Bronchial epithelial cell (primary cell): ENCODE measurements around the gene LKAAEAR1. TPM values are rescaled to one million over a fixed set of nuclear protein-coding genes. Genes with fewer than 3 reads are reported as not detected.

ENCODE experiments used
- DNase-seq: peaks from one replicate; pipeline ENCODE4 v3.0.0-alpha.2; 2010; ENCODE audit warnings: low read depth
- FAIRE-seq: peaks from 2 replicates; lab custom pipeline; 2011; peaks lifted over from hg19 to GRCh38; lab: Jason Lieb, UNC
- H3K27me3 ChIP-seq: 2 replicates; pipeline ENCODE4 v1.5.1; 2011; ENCODE audit warnings: low read length; ENCODE audit not compliant: control insufficient read depth, insufficient read depth
- H3K36me3 ChIP-seq: 2 replicates; pipeline ENCODE4 v1.5.1; 2011; ENCODE audit warnings: low read length; ENCODE audit not compliant: control insufficient read depth, insufficient read depth
- H3K4me3 ChIP-seq: 2 replicates; pipeline ENCODE4 v1.5.1; 2011; ENCODE audit warnings: mild to moderate bottlenecking, low read depth, low read length, control low read depth
- CTCF ChIP-seq: IDR thresholded peaks from 2 replicates; pipeline ENCODE4 v1.5.1; 2011; ENCODE audit warnings: mild to moderate bottlenecking, moderate library complexity, low read length, control low read depth, inconsistent platforms; ENCODE audit not compliant: insufficient read depth, severe bottlenecking
- total RNA-seq: library from RNA; depleted of rRNA; stranded (reverse); fragments of >200 nt; gene quantifications from 2 replicates; pipeline ENCODE4 v1.2.1, GENCODE V29; 2014

LKAAEAR1 gene
- total RNA-seq, 1 donor from 2014 or later = not detected

DNA sequence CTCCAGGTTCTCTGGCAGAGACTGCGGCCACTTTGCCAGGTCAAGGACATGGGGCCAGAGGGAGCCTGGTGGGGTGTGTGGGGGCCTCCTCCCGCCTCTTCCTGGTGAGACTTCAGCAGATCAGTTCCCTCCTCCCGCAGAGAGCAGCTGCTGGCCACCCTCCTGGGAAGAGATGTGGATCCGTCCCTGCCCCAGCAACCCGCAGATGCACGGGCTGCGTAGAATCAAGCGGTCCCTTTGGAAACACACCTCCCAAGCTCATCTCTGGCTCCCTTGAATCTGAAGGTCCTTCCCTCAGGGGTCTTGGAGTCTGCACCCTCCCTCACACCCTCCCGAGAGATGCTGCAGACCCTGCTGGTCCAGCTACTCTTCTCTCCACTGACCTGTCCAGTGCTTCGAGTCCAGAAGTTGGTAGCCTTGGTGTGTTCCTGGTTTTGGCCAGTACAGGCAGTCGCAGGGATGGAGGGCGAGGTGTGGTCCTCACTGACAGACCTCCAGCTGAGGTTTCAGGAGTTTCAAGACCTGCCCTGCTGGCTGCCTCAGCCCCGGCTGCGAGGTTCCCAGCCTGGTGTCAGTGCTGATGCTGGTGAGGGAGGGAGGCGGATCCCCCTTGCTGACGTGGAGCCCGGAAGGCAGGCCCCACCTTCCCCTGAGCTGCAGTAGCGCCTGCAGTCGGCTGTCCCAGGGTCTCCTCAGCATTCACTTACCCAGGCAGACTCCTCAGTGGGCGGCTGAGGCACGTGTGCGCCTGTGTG, 23.0 kb upstream of the LKAAEAR1 start, which contains the start of gene NPBWR2:
Gene NPBWR2 (minus strand): TSS at position 585 of the 755 bp plus-strand sequence. CDS start 734 bp downstream, outside the sequence.
- H3K4me3 ChIP-seq = no peak within 1 kb of the TSS
- peaks cover 13% of the 10 kb centered on the region for H3K27me3 ChIP-seq
- TF ChIP-seq CTCF = no peak
- FAIRE-seq (no peak), DNase-seq (no peak)
- H3K36me3 ChIP-seq = no peaks in the 10 kb centered on the region

DNA sequence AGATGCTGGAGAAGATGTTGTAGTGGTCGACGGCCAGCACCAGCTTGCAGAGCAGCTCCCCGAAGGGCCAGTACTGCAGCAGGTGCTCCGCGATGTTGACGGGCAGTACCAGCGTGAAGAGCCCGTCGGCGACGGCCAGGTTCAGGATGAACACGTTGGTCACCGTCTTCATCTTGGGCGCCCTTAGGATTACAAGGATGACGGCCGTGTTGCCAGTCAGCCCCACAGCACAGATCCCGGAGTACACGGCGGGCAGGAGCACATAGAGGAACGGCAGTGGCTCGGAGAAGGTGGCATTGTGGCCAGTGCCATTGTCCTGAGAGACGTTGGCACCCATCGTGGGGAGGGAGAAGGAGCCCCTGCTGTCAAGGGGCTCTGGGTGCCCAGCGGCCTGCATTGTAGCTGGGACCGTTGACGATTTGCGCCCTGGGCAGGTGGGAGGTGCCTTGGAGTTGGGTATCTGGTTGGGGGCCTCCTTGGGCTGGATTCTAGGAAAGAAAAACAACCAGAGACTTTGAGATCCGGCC, 22.3 kb upstream of the LKAAEAR1 start:
- Histone ChIP-seq H3K36me3 (no peaks in the 10 kb centered on the region), H3K27me3 (peaks cover 16% of the 10 kb centered on the region), H3K4me3 (no peak overlapping the region)
- FAIRE-seq (no peak), DNase-seq (no peak)
- TF ChIP-seq CTCF = no peak

DNA sequence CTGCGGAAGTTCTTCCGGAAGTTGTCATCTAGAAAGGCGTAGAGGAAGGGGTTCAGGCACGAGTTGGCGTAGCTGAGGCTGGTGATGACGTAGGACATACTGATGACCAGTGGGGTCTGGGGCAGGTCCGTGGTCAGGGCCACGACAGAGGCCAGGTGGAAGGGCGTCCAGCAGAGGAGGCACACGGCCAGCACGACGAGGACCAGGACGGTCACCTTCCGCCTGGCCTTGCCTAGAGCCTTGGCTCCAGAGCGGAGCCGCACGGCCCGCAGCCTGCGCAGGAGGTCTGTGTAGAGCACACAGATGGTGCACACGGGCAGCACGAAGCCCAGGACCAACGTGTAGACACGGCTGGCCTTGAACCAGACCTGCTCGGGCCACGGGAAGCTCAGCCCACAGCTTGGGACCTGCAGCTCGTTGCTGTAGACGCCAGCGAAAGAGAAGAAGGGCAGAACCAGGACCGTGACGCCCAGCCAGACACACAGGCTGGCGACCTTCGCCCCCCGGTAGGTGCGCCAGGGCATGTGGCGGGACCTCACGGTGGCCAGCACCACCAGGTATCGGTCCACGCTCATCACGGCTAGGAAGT, 21.7 kb upstream of the LKAAEAR1 start:
- no peaks in the 10 kb centered on the region for H3K36me3 ChIP-seq
- DNase-seq = no peak
- no peak overlapping the region for H3K4me3 ChIP-seq
- FAIRE-seq = no peak
- peaks cover 19% of the 10 kb centered on the region for H3K27me3 ChIP-seq
- no peak for TF ChIP-seq CTCF

DNA sequence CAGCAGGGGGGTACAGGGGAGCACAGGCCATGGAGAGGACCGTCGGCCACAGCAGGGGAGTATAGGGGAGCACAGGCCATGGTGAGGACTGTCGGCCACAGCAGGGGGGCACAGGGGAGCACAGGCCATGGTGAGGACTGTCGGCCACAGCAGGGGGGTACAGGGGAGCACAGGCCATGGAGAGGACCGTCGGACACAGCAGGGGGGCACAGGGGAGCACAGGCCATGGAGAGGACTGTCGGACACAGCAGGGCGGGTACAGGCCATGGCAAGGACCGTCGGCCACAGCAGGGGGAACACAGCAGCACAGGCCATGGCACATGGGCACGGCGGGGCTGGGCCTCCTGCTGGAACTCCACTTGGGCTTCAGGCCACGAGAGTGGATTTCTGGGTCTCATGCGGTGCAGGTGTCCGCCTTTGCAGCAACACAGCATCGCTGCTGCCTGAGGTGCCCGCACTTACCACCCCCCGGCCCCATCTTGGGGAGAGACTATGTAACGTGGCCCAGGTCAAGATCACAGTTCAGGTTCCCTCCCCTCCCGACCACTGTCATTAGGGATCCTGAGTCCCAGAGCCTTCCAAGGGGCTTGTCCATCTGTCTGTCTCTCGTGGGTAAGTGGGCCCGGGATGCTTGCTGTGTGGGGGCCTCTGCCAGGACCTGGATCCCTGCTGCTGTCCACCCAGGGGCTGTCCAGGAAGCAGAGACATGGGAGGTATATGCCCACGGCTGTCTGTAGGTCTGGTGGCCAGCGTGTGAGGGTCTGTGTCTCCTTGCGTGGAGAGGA, 20.7 kb upstream of the LKAAEAR1 start:
- Histone ChIP-seq H3K36me3 (no peaks in the 10 kb centered on the region), H3K4me3 (no peak overlapping the region), H3K27me3 (peaks cover 24% of the 10 kb centered on the region)
- DNase-seq = no peak
- no peak for TF ChIP-seq CTCF
- no peak for FAIRE-seq

- Histone ChIP-seq H3K4me3 (no peak overlapping the region), H3K36me3 (no peaks in the 10 kb centered on the region), H3K27me3 (peaks cover 24% of the 10 kb centered on the region)
- no peak for TF ChIP-seq CTCF
- FAIRE-seq (no peak), DNase-seq (no peak)
Measured at GRCh38 chr20:64103871-64104666, 19.9 kb upstream of the LKAAEAR1 start.
